Stimulated activated CD8-positive, alpha-beta memory T cell treated with anti-CD3 and anti-CD28 coated beads, Interleukin-7, amount 100 ng/mL, for 48 hours (primary cell): Measurements from ENCODE around the gene CARM1.
A peak's percentile ranks its signal among the peaks of the same experiment; 100 is the strongest.
"Not testable (repeated sequence)": the region's sequence is repeated elsewhere in the genome, so short reads cannot be mapped to it uniquely, and the experiment has no call there.

Experiments
- DNase-seq, 2 donors: peaks; one replicate each; pipeline ENCODE4 v3.0.0-alpha.2; 2020; ENCODE audit warnings: low read depth in 1 of 2; ENCODE audit errors: extremely low read depth in 1 of 2

The CARM1 gene

GRCh38 chr19:10870955-10871603 is at the start of gene CARM1:
CARM1 (plus strand) TSS chr19:10871553; CDS start chr19:10871703, 150 bp downstream.
- DNase-seq, result peak; percentile 97 to 99

DNA sequence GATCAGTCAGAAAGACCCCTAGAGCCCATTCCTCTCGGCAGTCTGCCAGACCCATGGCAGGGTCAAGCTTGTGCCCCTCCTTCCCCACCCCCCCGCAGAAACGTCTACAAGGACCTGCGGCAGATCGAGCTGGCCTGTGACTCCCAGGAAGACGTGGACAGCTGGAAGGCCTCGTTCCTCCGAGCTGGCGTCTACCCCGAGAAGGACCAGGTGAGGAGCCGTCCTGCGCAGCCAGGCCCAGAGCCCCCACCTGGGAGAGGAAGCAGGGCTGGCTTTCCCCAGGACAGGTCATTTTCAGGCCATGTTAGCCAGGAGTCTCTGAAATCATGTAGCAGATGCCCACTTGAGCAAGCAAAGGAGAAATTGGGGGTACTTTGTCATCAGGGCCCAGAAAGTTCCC is 47.7 kb upstream of the CARM1 start:
- no peak for DNase-seq

DNA sequence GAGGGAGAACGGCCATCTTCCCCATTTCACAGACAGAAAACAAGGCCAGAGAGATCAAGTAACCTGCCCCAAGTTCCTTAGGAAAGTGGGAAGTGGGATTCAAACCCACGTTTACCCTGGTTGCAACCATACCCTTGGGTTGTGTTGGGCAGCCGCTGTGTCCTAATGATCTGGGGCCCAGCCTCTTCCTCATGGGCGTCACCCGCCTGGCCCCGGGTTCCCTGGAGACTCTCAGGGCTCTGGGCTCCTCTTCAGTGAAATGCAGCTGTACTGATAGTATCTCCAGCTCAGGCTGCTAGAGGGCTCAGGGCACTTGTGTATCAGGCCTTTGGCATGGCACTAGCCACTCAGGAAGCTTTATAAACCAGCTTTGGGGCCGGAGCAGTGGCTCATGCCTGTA is 45.1 kb upstream of the CARM1 start:
- DNase-seq, result no peak

DNA sequence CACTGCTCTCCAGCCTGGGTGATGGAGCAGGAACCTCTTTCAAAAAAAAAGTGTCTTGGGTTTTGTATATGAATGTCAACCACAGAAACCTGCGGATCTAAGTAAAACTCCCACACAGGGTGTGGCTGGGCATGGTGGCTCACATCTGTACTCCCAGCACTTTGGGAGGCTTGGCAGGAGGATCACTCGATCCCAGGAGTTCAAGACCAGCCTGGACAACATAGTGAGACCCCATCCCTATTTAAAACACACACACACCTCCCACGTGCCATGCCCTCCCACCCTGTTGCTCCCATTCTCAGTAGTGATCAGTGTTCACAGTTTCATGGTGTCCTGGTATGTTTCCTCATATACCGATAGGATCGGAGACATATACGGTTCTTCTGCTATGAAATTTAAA is 44.5 kb upstream of the CARM1 start:
- no peak for DNase-seq

GRCh38 chr19:10828981-10829821 is 42.2 kb upstream of the CARM1 start:
- DNase-seq, result no peak

DNA sequence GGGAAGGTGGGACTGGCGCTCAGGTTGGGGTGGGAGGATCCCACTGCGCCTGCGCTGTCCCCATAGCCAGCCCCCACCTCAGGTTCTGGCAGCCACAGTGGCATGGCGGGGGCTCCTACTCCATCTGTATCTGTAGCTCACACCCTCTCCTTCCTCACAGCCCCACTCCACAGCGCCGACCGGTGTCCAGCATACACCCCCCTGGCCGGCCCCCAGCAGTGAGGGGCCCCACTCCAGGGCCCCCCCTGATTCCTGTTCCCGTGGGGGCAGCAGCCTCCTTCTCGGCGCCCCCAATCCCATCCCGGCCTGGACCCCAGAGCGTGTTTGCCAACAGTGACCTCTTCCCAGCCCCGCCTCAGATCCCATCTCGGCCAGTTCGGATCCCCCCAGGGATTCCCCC is 41.4 kb upstream of the CARM1 start:
- DNase-seq, result no peak

DNA sequence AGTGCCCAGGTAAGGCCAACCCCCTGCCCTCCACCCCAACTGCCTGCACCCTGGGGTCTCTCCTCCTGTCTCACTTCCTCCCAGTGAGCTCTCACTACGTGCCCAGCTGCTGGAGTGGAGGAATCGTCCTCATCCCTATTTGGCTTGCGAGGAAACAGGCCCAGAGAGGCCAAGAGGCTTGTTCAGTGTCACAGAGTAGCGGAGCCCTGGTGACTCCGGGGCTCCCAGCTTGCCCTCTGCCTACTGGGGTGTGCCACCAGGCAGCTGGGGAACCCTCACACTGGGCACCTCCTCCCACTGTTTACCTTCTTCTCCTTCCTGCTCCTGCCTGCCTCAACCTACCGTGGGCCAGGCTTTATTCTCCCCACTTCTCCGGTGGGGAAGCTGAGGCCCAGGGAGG is 41.0 kb upstream of the CARM1 start:
- no peak for DNase-seq

DNA sequence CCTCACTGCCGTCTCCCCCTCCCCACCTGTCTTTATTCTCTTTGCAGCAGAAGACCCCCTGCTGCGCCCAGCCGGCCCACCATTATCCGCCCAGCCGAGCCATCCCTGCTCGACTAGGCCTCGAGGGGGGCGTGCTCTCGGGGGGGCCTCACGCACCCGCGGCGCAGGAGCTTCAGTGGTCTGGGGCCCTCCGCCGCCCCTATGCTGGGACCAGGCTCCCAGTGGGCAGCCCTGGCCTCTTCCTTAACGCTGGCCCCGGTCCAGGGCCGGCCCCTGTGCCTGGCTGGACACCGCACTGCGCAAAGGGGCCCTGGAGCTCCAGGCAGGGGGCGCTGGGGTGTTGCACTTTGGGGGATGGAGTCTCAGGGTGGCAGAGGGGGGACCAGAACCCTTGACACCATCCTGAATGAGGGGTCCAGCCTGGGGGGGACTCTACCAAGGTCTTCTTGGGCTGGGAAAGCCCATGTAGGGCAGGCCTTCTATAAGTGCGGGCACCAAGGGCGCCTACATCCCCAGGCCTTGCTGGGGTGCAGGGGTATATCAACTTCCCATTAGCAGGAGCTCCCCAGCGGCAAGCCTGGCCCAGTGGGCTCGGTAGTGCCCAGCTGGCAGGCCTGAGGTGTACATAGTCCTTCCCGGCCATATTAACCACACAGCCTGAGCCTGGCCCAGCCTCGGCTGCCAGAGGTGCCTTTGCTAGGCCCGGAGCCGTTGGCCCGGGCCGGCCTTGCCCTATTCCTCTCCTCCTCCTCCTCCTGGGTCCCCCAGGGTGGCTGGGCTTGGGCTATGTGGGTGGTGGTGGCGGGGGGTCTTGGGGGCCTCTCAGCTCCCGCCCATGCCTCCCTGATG is 40.2 kb upstream of the CARM1 start:
- no peak for DNase-seq

- no peak for DNase-seq
Measured at GRCh38 chr19:10831987-10832938, 39.1 kb upstream of the CARM1 start.

GRCh38 chr19:10832939-10833296 is 38.4 kb upstream of the CARM1 start:
- no peak for DNase-seq

- DNase-seq, result peak in 1 of 2 donors; percentile 99
Measured at GRCh38 chr19:10835089-10835753, 36.1 kb upstream of the CARM1 start.

DNA sequence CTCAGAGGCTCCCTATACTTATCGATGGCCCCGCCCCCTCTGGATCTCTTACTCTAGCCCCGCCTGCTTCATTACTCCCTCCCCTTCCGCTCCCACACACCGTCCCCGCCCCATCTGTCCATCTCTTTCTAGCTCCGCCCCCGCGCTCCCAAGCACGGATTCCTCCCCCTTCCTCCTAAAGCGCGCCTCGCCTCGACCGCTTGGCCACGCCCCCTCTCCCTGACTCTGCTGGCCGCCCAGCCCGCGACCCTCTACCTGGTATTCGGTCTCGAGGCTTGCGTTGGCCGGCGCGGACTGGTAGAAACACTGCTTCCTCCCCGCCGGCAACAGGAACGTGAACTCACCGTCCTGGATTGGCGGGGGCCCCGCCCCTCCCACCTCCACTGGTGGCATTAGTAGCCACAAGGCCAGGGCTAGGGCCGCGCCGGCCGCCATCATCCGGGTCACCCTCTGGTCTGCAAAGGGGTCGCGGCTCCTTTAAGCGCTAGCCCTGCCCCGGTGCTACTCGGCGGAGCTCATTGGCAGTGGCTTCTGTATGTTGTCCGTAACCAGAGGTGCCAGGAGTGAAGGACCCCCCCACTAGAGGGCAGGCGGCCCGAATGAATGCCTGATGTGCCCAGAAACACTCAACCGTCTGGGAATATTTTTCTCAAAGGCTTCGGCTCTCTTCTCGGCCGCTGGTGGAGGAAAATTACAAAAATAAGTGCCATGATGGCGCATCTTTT is 35.4 kb upstream of the CARM1 start, which contains the start of gene TMED1:
Gene TMED1, minus strand, starts transcription at position 459 of the 725 bp plus-strand sequence. Its CDS starts 21 bp downstream, at position 438.
- DNase-seq, result peak; percentile 82 to 89

GRCh38 chr19:10836479-10837330 is 34.6 kb upstream of the CARM1 start:
- DNase-seq, result peak; percentile 60 to 88

- not testable (repeated sequence) for DNase-seq
Measured at GRCh38 chr19:10837649-10838048, 33.7 kb upstream of the CARM1 start.

DNA sequence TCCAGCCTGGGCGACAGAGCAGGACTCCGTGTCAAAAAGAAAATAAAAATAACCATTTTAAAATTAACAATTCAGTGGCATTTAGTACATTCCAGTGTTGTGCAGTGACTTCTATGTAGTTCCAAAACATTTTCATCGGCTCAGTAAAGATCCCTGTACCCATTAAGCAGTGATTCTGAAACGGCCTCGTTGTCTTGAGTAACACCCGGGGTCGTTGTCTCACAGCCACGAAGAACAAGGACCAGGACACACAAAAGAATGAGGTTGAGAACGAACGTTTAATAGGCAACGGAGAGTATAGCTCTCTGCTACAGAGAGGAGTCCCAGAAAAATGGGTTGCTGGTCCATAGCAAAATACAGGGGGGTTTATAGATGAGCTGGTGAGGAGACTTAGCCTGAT is 33.0 kb upstream of the CARM1 start:
- no peak for DNase-seq

DNA sequence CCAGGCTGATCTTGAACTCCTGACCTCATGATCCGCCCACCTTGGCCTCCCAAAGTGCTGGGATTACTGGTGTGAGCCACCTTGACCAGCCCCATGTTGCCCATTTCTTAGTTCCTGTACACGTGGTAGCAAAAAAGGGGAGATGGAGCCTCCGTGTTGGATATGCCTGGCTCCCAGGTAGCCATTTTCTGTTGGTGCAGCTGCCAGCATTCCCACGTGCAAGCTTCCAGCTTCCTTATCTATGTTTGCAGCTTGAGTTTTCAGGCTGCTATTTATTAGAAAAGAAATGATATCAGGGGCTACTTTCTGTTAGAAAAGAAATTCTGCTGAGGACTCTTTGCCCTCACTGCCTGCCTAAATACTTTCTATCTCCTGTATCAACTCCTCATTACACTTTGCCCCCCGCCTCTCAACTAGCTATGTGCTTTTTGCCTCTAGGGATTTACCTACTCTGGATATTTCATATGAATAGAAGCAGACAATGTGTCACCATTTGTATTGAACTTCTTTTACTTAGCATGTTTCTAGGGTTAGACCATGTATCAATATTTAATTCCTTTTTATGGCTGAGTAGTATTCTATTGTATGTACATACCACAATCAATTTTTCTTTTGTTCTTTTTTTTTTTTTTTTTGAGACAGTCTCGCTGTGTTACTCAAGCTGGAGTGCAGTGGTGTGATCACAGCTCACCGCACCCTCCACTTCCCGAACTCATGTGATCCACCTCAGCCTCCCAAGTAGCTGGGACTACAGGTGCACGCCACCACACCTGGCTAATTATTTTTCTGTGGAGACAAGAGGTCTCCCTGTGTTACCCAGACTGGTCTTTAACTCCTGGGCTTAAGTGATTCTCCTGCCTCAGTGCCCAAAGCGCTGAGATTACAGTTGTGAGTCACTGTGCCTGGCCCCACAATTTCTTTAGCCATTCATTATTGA is 32.0 kb upstream of the CARM1 start:
- no peak for DNase-seq

- no peak for DNase-seq
Measured at GRCh38 chr19:10842788-10843187, 28.6 kb upstream of the CARM1 start.
